ENCODE measurements around the gene FAM174A.

The FAM174A gene

GRCh38 chr5:100576217-100576751 is 41.1 kb downstream of the FAM174A start:
- DNase-seq: peak; percentile 3

GRCh38 chr5:100577506-100577905 is 42.3 kb downstream of the FAM174A start:
- DNase-seq: no peak

GRCh38 chr5:100584069-100584468 is 48.9 kb downstream of the FAM174A start:
- no peak for DNase-seq

- no peak for DNase-seq
Observed at GRCh38 chr5:100584889-100585288, 49.7 kb downstream of the FAM174A start.

GRCh38 chr5:100590867-100591266 is 55.7 kb downstream of the FAM174A start:
- no peak for DNase-seq

- DNase-seq: peak; percentile 90
Observed at GRCh38 chr5:100595152-100595811, 60.1 kb downstream of the FAM174A start.

- no peak for DNase-seq
Observed at GRCh38 chr5:100595812-100596173, 60.6 kb downstream of the FAM174A start.

GRCh38 chr5:100598446-100598845 is 63.3 kb downstream of the FAM174A start:
- DNase-seq: no peak

GRCh38 chr5:100600298-100600994 is 65.3 kb downstream of the FAM174A start:
- no peak for DNase-seq

GRCh38 chr5:100603141-100603540 is 68.0 kb downstream of the FAM174A start:
- no peak for DNase-seq

- peak; percentile 33 for DNase-seq
Observed at GRCh38 chr5:100604021-100604420, 68.8 kb downstream of the FAM174A start.

GRCh38 chr5:100609594-100609993 is 74.4 kb downstream of the FAM174A start:
- DNase-seq: no peak

GRCh38 chr5:100614308-100614707 is 79.1 kb downstream of the FAM174A start:
- no peak for DNase-seq

GRCh38 chr5:100615362-100615761 is 80.2 kb downstream of the FAM174A start:
- peak; percentile 28 for DNase-seq

- DNase-seq: no peak
Observed at GRCh38 chr5:100616291-100616690, 81.1 kb downstream of the FAM174A start.

GRCh38 chr5:100616981-100617380 is 81.8 kb downstream of the FAM174A start:
- DNase-seq: no peak

- peak; percentile 36 for DNase-seq
Observed at GRCh38 chr5:100623719-100624118, 88.5 kb downstream of the FAM174A start.

GRCh38 chr5:100634937-100635534 is 99.9 kb downstream of the FAM174A start:
- peak; percentile 12 for DNase-seq

Measured in fibroblast of skin of right biceps (primary cell).